PC-9 (cell line): ENCODE measurements around the gene MAP2K6. TPM values are rescaled to one million over a fixed set of nuclear protein-coding genes. Genes with fewer than 3 reads are reported as not detected.

Source experiments
- Bru-seq: library from RNA; stranded (reverse); fragments of 400-500 nt; gene quantifications from one replicate; lab custom pipeline; 2021; lab: Mats Ljungman, UMichigan
- BruChase-seq, 2 experiments: library from RNA; stranded (reverse); fragments of 400-500 nt; gene quantifications; one replicate each; lab custom pipeline; 2021; lab: Mats Ljungman, UMichigan
- BruUV-seq: library from RNA; stranded (reverse); fragments of 400-500 nt; replicated peaks from 2 replicates; lab custom pipeline; 2021; lab: Mats Ljungman, UMichigan
- CTCF ChIA-PET: fragments of 300-600 bp; sonication (Branson Sonifier 250); formaldehyde crosslinking; loops from one replicate; lab custom pipeline; 2022; ENCODE audit warnings: antibody characterized with exemption; lab: Charles Lee
- POLR2A ChIA-PET: fragments of 300-600 bp; sonication (Branson Sonifier 250); formaldehyde crosslinking; loops from one replicate; lab custom pipeline; 2022; ENCODE audit warnings: antibody characterized with exemption; ENCODE audit not compliant: unreplicated experiment; lab: Charles Lee
- DNase-seq, 2 experiments: peaks; one replicate each; pipeline versions ENCODE4 v3.0.0 to v3.0.0-alpha.2; 2015 to 2022; ENCODE audit warnings: mixed read lengths in 1 of 2
- H2AFZ ChIP-seq: fragments of 200-600 bp; sonication (generic); 2 replicates; pipeline ENCODE4 v1.8.1; 2017; ENCODE audit warnings: antibody characterized with exemption
- H3F3A ChIP-seq: fragments of 200-600 bp; sonication (generic); 2 replicates; pipeline ENCODE4 v1.8.1; 2017; ENCODE audit warnings: antibody characterized with exemption, mild to moderate bottlenecking, low read depth; ENCODE audit not compliant: insufficient read depth
- H3K27ac ChIP-seq: fragments of 200-600 bp; sonication (generic); 2 replicates; pipeline ENCODE4 v1.6.1; 2016; ENCODE audit warnings: mixed run types
- H3K27me3 ChIP-seq: fragments of 200-600 bp; sonication (generic); 2 replicates; pipeline ENCODE4 v1.6.1; 2016; ENCODE audit warnings: low read depth, mixed run types; ENCODE audit not compliant: insufficient read depth
- H3K36me3 ChIP-seq: fragments of 200-600 bp; sonication (generic); 2 replicates; pipeline ENCODE4 v1.6.1; 2016; ENCODE audit warnings: low read depth, mixed run types
- H3K4me1 ChIP-seq: fragments of 200-600 bp; sonication (generic); replicated peaks from 2 replicates; pipeline ENCODE4 v1.6.1; 2016; ENCODE audit warnings: mixed run types; ENCODE audit not compliant: insufficient read depth
- H3K4me2 ChIP-seq: fragments of 200-600 bp; sonication (generic); 2 replicates; pipeline ENCODE4 v1.6.1; 2017; ENCODE audit warnings: mixed run types
- H3K4me3 ChIP-seq: fragments of 200-600 bp; sonication (generic); 2 replicates; pipeline ENCODE4 v1.6.1; 2016; ENCODE audit warnings: mixed run types
- H3K79me2 ChIP-seq: fragments of 200-600 bp; sonication (generic); 2 replicates; pipeline ENCODE4 v1.6.1; 2017; ENCODE audit warnings: low read depth, mixed run types
- H3K9me2 ChIP-seq: fragments of 200-600 bp; sonication (generic); 2 replicates; pipeline ENCODE4 v1.8.1; 2017; ENCODE audit warnings: mild to moderate bottlenecking; ENCODE audit not compliant: insufficient read depth
- H3K9me3 ChIP-seq: fragments of 200-600 bp; sonication (generic); 2 replicates; pipeline ENCODE4 v1.8.1; 2016; ENCODE audit warnings: low read depth; ENCODE audit not compliant: insufficient read depth
- H4K20me1 ChIP-seq: fragments of 200-600 bp; sonication (generic); 2 replicates; pipeline ENCODE4 v1.8.1; 2017; ENCODE audit not compliant: insufficient read depth
- EZH2 ChIP-seq: fragments of 200-600 bp; sonication (generic); IDR thresholded peaks from 2 replicates; pipeline ENCODE4 v1.8.0; 2017; ENCODE audit warnings: antibody characterized with exemption, low read depth
- intact Hi-C: fragments of 100-400 bp; cut with micrococcal nuclease; formaldehyde crosslinking; loops from one replicate; pipeline ENCODE4 v1.10.0; 2022; ENCODE audit not compliant: unreplicated experiment
- long read RNA-seq: library from polyadenylated mRNA; stranded (forward); transcript quantifications from one replicate; pipeline ENCODE4 v2.0.0, GENCODE V29; 2022
- total RNA-seq: library from RNA; stranded (reverse); gene quantifications from 2 replicates; pipeline ENCODE4 v1.2.3, GENCODE V29; 2021
- TF ChIP-seq, protein P1 (sequence below): fragments of 200-600 bp; sonication (generic); conservative IDR thresholded peaks from 2 replicates; pipeline ENCODE4 v1.6.1; 2017; ENCODE audit warnings: mixed run types, antibody characterized with exemption, mild to moderate bottlenecking, moderate library complexity

The MAP2K6 gene
- total RNA-seq = 1.6 TPM in 2 replicates
- percentile 27 among the genes with signal in this experiment for Bru-seq, nascent RNA
- BruChase-seq, experiment 1, labeled RNA remaining after a 2-hour chase = percentile 19 among the genes with signal in this experiment
- percentile 25 among the genes with signal in this experiment for BruChase-seq, experiment 2, labeled RNA remaining after a 6-hour chase
- long read RNA-seq, full-length matches to known transcripts = 1 of 1 reads
- long read RNA-seq, partial matches to known transcripts = 0 of 1 reads
- long read RNA-seq, other reads (novel, unspliced or antisense) = 0 of 1 reads

- ChIA-PET CTCF (interaction anchor here (0.9 kb wide), 1 partner anchor 20 kb away, joined by 3 read pairs; no protein-coding TSS in a partner anchor), POLR2A (interaction anchor here (0.6 kb wide), 2 partner anchors 9 to 87 kb away, joined by 3 read pairs; no protein-coding TSS in a partner anchor)
- peak within 1 kb of the TSS; percentile 92 for H2AFZ ChIP-seq
- peak within 1 kb of the TSS; percentile 81 for H3K4me2 ChIP-seq
- no peaks in the 10 kb centered on the region for H3K27me3 ChIP-seq
- H3K9me2 ChIP-seq = no peaks in the 10 kb centered on the region
- H3K27ac ChIP-seq = no peak within 1 kb of the TSS
- no TSS peak for BruUV-seq
- no peaks in the 10 kb centered on the region for H3K9me3 ChIP-seq
- intact Hi-C loops = no loop called here
- H4K20me1 ChIP-seq = no peaks in the 10 kb centered on the region
- H3F3A ChIP-seq = no peaks in the 10 kb centered on the region
- no peaks in the 10 kb centered on the region for H3K36me3 ChIP-seq
- DNase-seq = peak; percentile 42 to 65
- H3K79me2 ChIP-seq = no peaks in the 10 kb centered on the region
- no peak for TF ChIP-seq EZH2
- TF ChIP-seq, protein P1, sequence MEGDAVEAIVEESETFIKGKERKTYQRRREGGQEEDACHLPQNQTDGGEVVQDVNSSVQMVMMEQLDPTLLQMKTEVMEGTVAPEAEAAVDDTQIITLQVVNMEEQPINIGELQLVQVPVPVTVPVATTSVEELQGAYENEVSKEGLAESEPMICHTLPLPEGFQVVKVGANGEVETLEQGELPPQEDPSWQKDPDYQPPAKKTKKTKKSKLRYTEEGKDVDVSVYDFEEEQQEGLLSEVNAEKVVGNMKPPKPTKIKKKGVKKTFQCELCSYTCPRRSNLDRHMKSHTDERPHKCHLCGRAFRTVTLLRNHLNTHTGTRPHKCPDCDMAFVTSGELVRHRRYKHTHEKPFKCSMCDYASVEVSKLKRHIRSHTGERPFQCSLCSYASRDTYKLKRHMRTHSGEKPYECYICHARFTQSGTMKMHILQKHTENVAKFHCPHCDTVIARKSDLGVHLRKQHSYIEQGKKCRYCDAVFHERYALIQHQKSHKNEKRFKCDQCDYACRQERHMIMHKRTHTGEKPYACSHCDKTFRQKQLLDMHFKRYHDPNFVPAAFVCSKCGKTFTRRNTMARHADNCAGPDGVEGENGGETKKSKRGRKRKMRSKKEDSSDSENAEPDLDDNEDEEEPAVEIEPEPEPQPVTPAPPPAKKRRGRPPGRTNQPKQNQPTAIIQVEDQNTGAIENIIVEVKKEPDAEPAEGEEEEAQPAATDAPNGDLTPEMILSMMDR = no peak
- peaks cover 11% of the 10 kb centered on the region; the same call in 1 of the 2 replicates for H3K4me1 ChIP-seq
- H3K4me3 ChIP-seq = peak within 1 kb of the TSS; percentile 57
Observed at GRCh38 chr17:69414408-69415274, at the start of gene MAP2K6. Gene MAP2K6 (plus strand): TSS chr17:69414697. CDS start chr17:69414985, 288 bp downstream.

DNA sequence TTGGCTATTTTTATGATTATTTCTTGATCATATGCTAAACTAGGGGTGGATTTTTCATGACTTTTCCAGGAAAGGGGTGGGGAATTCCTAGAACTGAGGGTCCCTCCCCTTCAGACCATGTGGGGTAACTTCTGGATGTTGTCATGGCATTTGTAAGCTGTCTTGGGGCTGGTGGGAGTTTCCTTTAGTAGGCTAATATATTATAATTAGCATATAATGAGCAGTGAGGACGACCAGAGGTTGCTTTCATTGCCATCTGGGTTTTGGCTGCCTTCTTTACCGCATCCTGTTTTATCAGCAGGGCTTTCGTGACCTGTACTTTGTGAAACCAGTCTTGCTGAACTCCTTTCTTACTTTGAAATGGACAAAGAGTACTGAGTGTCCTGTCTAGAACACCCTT lies 47.2 kb upstream of the MAP2K6 start:
- intact Hi-C loops = no loop called here

DNA sequence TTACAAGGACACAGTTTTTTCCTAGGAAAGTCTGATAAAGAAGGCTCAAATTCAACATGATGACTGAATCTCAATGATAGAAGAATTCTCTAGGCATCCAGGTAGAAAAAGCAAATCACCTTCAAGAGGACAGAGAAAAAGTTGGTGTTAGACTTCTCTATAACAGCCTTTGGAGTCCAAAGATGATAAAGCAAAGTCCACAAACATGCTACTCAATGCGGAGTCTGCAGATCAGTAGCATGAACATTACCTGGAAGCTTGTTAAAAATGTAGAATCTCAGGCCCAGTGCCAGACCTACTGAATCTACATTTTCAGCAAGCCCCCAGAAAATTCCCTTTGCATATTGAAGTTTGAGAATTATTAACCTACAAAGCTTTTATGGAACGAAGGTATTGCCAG lies 41.4 kb upstream of the MAP2K6 start:
- ChIA-PET CTCF (no interaction called here), POLR2A (no interaction called here)
- Histone ChIP-seq H3K27ac (no peak overlapping the region), H3K79me2 (no peaks in the 10 kb centered on the region), H3K27me3 (no peaks in the 10 kb centered on the region), H2AFZ (no peak overlapping the region), H3K4me2 (no peak overlapping the region), H3K36me3 (no peaks in the 10 kb centered on the region), H3K9me3 (no peaks in the 10 kb centered on the region), H3K9me2 (no peaks in the 10 kb centered on the region), H3K4me3 (no peak overlapping the region), H3K4me1 (no peaks in the 10 kb centered on the region), H3F3A (no peaks in the 10 kb centered on the region), H4K20me1 (no peaks in the 10 kb centered on the region)
- BruUV-seq = no TSS peak
- TF ChIP-seq, protein P1 = no peak
- TF ChIP-seq EZH2 = no peak
- DNase-seq = no peak
- intact Hi-C loops = no loop called here

More for the DNA sequence above, 47.2 kb upstream of the MAP2K6 start:
- BruUV-seq = no TSS peak
- CTCF ChIA-PET = no interaction called here
- Histone ChIP-seq H3K4me2 (no peak overlapping the region), H3F3A (no peaks in the 10 kb centered on the region), H3K27me3 (no peaks in the 10 kb centered on the region), H3K4me3 (no peak overlapping the region), H3K4me1 (no peaks in the 10 kb centered on the region), H4K20me1 (no peaks in the 10 kb centered on the region), H3K27ac (no peak overlapping the region), H3K9me3 (no peaks in the 10 kb centered on the region), H3K9me2 (no peaks in the 10 kb centered on the region), H3K79me2 (no peaks in the 10 kb centered on the region), H3K36me3 (no peaks in the 10 kb centered on the region), H2AFZ (no peak overlapping the region)
- no peak for DNase-seq
- TF ChIP-seq, protein P1 = no peak
- TF ChIP-seq EZH2 = no peak
- POLR2A ChIA-PET = no interaction called here
